HG03565 (cell line): ENCODE measurements around the gene ACE2.
"Not testable (repeated sequence)": the region's sequence is repeated elsewhere in the genome, so short reads cannot be mapped to it uniquely, and the experiment has no call there.

Experiments
- ATAC-seq: cut with Tn5 transposase; IDR thresholded peaks from one replicate; pipeline ENCODE4 v1.9.1; 2021; ENCODE audit warnings: mild to moderate bottlenecking, moderate library complexity; ENCODE audit not compliant: unreplicated experiment

Gene ACE2

DNA sequence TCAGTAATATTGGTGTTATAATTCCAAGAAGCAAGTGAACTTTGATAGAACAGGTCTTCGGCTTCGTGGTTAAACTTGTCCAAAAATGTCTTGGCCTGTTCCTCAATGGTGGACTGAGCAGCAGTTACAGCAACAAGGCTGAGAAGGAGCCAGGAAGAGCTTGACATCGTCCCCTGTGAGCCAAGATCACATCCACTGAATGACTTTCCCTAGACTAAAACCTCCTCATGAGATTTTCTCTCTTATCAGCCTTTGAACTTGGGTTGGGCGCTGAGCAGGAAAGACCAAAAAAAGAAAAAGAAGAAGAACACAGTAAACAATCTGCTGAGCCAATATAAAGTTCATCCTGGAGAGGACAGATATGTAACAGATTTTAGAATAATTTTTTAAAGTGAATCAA, at the start of gene ACE2:
Gene ACE2 (minus strand): TSS at position 216 of the 400 bp plus-strand sequence. CDS start 49 bp downstream, at position 167.
- no peak for ATAC-seq

DNA sequence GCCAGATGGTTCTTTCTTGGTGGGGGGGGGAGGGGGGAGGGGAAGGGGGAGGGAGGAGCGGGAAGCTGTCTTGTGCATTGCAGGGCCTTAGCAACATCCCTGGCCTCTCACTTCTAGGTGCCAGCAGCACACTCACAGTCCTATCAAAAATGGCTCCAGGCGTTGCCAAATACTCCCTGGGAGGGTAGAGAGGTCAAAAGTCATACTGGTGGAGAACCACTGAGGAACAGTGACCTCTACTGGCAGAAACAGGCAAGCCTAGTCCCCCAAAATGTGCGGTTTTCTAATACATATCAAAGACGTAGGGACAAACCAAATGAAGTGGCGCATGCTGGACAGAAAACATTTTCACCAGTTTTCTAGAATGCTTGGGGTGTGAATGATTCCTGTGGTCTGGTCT, 46.8 kb upstream of the ACE2 start:
- not testable (repeated sequence) for ATAC-seq

DNA sequence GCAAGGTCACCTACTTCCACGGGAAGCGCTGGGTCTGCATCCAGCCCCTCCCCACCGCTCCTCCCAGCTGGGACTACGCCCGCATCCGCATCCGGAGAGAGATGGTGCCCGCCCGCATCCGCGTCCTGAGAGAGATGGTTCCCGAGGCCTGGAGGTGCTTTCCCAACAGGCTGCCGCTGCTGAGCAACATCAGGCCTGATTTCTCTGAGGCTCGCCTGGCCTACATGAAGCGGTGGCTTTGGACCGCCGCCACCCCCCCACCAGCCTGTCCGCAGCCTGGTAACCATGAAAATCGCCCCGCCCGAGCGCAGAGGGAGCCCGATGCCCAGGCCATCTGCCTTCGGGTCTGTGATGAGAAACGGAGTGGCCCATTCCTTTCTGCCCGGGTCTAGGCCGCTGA, 45.8 kb upstream of the ACE2 start:
- no peak for ATAC-seq

DNA sequence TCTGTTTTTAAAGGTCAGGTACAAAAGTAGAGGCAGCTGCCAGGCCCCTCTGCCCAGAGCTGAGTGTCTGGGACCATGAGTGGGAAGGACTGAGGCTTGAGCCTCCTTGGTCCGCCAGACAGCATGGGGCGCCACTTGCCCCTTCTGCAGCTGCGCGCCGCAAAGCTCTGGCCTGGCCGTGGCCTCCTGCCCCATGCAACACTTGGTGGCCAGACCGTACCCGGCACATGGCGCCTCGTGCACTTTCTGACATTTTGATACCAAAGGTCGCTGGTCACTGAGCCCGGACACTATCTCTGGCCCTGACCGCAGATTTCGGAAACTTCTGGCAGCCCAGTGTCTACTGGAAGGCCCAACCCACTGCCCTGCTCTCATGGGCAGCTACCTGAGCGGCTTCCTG, 45.3 kb upstream of the ACE2 start:
- ATAC-seq = no peak

DNA sequence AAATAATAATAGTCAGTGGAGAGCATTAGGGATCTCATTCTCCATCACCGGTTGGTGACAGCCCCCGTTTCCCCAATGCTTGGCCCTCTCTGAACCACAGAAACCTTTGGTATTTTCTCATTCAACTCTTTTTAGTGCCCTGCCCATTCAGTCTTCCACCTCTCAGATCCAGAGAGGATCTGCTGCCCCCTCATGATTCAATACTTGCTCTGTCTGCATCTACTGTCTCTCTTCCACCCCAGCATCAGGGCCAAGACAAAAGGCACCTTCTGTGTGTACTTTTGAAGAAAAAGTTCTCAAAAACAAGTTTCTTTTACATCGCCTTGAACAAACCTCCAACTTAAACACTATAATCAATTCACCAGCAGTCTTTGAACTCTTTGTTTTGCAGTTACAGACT, 44.5 kb upstream of the ACE2 start:
- ATAC-seq = no peak

DNA sequence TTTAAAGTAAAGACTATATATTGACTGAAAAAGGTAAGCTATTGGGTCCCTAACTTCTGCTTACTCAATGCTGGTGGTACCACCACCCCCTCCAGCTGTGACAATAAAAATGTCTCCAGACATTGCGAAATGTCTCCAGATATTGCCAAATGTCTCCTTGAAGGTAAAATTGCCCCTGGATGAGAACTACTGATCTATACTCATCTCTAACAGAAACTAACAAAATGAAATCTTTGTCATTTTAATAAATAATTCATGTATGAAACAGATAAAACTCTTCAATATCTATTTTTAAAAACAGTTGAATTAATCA, 43.8 kb upstream of the ACE2 start:
- ATAC-seq = no peak

DNA sequence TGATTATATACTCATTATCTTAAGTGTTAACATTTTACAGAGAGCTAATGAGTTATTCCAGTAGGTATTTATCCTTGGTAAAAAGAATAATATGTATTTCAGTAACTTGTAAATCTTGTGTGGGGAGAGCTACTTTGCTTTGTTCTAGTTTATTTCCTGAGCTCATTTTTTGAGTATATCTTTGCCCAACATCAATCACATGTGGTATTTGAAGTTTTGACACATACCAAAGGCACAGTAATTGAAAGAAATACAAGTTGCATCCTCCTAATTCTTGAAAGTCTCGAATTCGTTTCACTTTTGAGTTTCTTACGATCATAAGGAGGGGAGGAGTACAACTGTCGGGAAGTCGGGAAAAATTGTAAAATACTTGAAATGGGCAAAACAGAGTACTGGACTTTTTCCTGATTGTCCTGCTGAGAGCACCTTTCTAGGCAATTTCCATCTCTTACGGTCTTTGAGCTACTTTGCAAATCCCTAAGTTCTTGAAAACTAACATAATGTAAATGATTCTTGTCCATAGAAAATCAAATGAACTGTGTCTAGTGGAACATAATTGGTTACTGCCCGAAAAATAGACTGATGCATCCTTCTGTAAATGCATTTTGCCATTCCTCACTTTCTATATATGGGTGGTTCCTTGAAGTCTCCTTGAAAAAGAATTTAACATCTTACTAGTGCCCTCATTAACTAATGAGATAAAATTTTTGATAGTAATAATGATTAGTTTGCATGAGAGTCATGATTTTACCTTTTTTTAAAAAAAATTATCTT, 43.2 kb upstream of the ACE2 start:
- ATAC-seq = no peak

DNA sequence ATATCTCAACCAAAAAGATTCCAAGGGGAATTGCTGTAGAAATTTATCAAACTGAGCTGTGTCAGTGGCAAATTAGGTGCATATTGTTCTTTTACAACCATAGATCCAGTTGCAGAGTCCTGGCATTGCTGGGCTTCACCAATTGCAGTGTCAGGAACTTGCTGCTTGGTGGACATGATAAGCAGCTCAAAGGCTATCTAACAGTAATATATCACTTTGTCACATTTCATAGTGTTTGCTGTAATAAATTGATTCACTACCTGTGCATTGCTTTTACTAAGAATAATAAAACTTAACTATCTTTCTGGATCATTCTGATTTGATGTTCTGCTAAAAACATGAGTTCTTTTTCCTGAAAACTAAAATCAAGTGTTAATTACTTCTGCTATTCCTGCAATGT, 30.9 kb upstream of the ACE2 start:
- no peak for ATAC-seq

DNA sequence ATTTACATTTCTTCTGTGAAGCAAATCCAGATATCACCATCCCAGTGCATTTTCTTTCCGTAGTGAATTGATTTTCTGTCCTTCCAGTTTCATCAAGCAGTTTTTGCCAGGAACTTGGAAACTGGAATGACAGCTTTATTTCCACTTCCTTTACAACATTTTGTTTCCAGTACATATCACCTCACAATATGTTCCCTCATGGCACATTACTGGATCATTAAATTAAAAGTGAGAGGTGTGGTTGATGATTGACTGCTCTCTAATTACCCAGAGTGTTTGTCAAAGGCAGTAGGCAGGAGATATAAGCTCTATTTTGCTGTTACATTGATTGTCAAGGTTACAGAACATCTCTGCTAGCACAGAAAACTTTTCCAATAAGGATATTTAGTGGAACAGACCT, 22.3 kb upstream of the ACE2 start:
- no peak for ATAC-seq

DNA sequence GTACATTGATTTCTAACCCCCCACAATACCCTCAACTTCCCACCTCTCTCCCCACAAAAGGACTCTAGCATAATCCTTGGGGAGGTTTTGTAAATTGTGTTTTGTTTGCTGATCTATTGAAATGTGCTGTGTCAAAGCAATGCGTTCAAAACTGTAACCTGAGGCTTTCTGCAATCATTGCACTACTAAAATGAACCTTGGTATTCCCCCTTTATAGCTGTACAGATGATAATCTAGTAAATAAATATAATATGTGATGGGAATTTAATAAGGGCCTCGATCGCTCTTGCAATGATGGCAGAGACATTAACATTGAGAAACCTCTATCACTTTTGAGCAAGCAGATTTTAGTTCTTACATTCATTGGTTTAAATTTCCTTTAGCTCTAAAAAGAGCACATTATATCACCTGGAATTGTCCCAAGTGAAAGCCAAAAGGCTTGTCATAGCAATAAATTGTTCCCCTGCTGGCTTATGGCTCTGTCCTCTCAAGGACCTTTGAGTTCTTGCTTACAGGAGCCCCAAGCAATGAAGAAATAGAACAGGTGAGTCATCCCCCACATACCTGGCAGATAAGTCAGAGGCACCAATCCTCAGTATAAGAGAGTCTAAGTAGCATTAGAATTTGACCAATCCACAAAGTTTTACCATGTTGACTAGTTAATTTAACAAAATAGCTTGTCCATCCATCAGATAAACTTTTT, 18.4 kb upstream of the ACE2 start:
- ATAC-seq = no peak

DNA sequence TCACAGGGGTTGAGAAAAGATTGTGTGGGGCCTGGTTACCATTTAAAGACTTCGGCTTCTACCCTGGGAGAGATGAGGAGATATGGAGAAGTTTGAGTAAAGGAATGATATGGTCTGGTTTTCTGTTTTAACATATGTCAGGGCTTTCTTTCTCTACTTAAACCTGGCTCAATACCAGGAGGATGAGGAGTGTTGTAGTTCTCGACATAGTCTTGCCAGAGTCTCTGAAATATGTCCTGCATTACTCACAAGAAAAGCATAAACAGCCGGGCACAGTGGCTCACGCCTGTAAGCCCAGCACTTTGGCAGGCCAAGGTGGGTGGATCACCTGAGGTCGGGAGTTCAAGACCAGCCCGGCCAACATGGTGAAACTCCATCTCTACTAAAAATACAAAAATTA, 16.4 kb upstream of the ACE2 start:
- no peak for ATAC-seq

DNA sequence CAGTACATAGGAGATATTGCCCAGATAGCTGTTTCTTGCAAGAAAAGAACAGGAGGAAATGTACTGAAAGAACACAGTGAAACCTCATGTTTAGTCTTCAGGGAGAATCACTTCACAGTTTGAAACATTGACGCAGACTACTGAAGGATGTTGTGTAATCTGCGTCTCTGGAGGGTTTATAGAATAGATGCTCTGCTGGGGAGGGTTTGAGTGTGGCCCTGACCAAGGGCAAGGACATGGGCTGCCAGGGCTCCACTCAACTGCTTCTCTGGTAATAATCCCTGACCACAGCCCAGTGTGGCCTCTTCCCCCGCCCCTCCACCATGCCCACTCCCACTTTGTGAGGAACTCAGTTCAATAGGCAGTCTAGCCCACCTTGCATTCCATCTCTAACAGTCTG, 15.8 kb upstream of the ACE2 start:
- ATAC-seq = no peak

DNA sequence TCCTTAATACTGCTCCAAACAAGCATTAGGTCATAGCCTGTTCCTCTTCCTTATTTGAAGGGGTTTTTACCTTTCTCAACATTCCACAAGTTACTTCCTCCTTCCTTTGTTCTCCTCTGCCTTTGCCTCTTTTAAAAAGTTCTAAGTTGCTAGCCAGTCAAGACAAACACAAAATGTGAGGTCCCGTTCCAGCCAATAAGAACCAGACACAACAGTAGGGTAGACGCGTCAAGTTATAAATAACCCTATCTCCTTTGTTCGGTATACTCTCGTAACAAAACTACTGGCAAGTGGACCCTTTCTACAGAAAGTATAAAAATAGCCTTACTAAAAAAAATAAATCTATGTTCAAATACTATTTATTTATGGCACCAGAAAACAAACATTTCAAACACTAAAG, 6.3 kb upstream of the ACE2 start:
- no peak for ATAC-seq

DNA sequence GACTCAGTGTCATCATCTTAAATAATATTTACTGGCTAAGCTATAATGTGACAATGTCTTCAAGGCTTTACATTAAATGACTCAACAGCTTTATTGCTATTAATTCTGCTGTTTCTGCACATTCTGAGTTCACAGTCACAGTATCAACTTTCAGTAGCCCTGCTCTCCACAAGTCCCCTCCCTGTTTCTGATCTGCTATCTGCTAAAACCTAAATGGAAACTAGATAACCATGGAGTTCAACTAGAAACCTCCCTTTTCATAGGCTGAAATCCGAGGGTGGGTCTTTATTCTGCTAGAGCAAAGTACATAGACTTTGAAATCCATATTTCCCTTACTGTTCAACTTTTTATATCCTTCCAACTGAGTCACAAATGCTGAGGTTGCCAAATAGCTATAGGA, 5.4 kb upstream of the ACE2 start:
- no peak for ATAC-seq

DNA sequence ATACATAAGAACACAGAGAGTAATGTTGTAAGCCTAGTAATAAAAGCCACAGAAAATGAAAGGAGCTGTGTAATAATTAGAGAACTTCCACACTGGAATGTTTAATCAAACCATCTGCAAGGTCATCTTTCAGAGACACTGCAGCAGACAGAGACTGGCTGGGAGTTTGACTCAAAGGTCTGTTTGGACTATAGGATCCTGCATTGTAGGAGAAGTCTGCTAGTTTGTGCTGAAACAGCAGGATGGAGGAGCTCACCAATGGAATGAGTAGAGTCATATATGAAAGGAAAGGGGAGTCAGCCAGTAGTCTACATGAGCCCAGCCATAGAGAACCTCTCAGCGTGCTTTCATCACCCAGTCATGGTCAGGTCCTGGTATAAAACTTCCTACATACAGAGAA, 4.5 kb upstream of the ACE2 start:
- ATAC-seq = no peak

DNA sequence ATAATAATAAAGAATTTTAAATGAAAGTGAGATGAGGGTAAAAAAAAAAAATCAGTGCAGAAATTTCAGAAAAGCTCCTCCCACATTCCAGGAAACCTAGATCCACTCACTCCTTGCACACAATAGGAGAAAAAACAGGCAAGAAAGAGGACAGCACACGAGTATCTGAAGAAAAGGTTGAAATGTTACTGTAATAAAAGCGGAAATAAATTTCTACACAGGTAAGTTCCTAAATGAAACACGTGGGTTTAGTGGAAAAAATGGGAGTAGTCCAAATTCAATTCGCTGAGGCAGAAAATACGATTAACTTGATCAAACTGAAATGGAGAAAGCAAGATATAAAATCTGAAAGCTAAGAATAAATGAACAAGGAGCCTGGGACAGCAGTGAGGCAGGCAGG, 2.0 kb upstream of the ACE2 start:
- ATAC-seq = no peak

DNA sequence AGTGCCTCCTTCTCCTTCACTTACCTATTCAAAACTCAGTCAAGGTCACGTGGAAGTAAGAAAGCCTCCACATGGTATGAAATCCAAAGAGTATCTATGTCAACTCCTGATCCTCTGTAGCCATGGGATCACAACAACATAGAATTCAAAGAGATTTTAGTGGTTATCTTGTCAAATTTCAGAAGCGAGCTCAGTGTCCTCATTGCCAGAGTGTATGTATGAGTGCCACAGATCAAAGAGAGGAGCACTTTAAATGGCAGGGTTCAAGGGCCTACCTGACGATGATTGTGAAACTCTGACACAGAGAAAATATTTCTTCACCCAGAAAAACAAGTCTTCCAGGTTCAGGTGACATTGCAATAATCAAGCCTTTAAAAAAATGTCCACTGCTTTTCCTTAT, 1.2 kb upstream of the ACE2 start:
- ATAC-seq = no peak

DNA sequence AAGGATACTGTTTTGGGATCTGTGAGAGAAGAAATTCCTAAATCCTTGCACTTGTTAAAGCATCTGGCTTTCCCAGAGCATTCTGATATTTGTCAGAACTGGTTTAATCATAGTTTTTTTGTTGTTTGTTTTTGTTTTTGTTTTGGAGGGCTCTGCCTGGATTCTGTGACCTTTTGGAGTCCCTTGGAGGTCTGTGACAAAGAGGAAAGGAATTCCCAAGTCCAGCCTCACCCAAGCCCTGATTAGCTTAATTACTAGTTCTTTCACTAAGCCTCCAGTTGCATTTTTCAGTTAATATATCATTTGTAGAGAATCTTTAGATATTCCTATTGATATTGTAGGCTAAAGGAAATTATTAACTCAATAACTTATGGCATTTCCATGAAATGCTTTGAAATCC, 711 bp downstream of the ACE2 start:
- ATAC-seq = no peak

DNA sequence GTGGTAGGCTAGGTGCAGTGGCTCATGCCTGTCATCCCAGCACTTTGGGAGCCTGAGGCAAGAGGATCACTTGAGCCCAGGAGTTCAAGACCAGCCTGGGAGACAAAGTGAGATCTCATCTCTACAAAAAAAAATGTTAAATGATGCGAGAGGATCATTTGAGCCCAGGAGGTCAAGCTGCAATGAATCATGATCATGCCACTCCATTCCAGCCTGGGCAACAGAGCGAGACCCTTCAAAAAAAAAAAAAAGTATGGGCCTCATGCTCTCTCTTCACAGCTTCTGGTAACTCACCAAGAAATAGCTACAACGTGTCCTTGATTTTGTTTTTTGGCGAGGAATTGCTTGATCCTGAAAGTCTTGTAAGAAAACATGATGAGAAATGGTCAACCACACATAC, 1.3 kb downstream of the ACE2 start:
- no peak for ATAC-seq

DNA sequence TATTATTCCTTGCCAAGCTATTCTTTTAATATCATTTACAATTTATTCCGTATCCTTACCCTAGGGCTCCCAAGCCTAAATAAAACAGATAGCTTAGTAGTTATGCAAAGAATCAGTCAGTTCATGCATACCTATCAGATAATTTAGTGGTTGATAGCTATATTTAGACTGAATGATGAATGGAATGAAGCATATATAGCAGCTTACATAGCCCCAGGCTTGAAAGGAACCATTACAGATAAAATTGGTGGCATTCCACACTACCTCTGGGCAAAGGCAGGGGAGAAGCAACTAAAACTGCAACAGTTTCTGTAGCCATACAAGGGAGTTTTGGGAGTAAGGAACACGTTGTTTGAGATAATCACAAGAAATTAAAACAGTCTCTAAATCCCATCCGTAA, 2.7 kb downstream of the ACE2 start:
- no peak for ATAC-seq

DNA sequence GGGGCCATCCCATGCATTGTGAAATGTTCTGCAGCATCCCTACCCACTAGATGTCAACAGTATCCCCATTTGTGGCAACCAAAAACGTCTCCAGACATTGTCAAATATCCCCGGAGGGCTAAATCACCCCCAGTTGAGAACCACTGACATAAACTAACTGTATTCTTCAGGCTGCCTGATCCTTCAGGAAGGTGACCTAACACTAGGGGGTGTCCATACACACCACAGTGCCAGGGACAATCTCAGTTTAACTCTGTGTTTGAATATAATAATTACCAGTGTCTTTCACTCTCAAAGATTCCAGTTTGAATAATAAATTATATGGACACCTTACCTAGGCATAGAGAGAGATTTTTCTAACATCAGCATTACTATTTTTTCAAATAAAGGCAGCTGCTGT, 6.4 kb downstream of the ACE2 start:
- no peak for ATAC-seq

DNA sequence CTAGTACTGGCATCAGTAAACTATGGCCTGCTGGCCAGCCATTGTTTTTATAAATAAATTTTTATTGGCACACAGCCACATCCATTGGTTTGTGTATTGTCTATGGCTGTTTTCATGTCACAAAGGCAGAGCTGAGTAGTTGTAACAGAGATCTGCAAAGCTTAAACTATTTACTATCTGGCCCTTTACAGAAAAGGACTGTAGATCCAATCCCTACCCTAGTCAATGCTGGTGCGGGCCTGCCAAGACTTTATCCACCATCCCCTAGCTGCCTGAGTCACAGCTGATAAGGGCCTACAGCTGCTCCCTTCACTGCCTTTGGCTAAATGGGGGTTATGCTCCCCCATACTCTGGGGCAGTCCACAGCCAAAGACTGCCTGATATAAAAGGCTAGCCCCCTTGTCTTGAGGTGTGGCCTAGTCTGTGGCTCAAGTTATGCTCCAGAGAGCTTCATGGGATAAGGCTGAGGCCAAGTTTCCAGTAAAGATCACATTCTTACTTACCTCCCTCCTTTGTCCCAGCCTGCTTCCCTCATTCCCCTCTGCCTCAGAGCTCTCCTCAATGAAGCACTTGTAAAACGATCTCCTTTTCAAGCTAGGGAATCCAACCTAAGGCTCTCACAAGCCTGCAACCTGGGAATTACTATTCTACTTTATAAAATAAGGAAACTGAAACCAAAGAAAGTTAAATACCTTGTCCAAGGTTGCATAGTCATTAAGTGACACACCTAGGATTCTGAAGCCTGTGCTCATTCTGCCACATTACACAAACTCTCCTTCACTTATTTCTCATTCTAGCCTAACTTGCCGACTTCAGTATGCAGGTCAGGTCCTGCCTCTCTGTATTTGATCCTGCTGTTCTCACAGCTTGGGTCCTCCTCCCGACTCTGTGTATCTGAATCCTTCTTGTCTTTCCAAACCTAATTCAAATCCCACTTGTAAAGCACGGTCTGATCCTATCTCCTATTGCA, 20.7 kb downstream of the ACE2 start:
- no peak for ATAC-seq
